Fibroblast of gingiva (primary cell): Measurements from ENCODE around the gene AHRR.
"Not testable (repeated sequence)": the region's sequence is repeated elsewhere in the genome, so short reads cannot be mapped to it uniquely, and the experiment has no call there.

ENCODE experiments used
- DNase-seq: peaks from one replicate; pipeline ENCODE4 v3.0.0-alpha.2; 2011; ENCODE audit warnings: low read depth

AHRR gene

GRCh38 chr5:367358-368130 lies 46.0 kb downstream of the AHRR start:
- no peak for DNase-seq

GRCh38 chr5:368183-369084 lies 46.9 kb downstream of the AHRR start:
- DNase-seq = peak; percentile 90

- DNase-seq = no peak
Observed at GRCh38 chr5:369151-369868, 47.8 kb downstream of the AHRR start.

- DNase-seq = not testable (repeated sequence)
Observed at GRCh38 chr5:369869-370236, 48.3 kb downstream of the AHRR start.

GRCh38 chr5:370311-370958 lies 48.9 kb downstream of the AHRR start:
- DNase-seq = no peak

DNA sequence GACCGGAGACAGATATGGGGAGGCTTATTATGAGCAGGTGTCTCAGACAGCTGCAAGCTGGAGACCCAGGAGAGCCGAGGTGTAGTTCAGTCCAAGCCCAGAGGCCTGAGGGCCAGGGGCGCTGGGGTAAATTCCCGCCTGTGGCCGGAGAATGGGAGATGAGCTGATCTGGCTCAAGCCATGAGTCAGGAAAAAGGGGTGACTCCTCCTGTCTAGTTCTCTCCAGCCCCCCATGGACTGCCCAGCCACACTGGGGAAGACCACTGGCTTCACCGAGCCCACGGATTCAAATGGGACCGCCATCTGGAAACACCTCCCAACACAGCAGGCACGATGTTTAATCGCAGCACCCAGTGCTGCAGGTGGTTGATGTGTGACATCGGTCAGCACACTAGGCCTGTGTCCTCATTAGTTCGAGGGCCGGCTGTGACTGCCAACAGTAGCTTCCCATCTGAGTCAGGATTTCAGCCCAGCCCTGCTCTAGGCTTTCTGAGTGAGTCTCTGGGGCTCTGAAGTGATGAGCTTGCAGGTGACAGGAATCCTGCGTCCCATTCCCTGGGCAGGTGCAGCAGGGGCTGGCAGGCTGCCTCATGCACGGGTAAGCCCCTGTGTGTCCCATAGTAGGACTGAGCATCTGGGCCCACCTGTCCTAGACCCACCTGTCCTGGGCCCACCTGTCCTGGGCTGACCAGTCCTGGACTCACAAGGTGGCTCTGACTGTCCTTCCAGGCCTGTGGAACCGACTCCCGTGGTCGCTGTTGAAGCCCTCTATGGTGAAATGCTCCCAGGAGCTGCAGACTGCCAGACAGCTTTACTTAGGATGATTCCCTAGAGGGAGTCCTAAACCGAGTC lies 49.7 kb downstream of the AHRR start:
- no peak for DNase-seq

GRCh38 chr5:371811-372555 lies 50.5 kb downstream of the AHRR start:
- DNase-seq = no peak

DNA sequence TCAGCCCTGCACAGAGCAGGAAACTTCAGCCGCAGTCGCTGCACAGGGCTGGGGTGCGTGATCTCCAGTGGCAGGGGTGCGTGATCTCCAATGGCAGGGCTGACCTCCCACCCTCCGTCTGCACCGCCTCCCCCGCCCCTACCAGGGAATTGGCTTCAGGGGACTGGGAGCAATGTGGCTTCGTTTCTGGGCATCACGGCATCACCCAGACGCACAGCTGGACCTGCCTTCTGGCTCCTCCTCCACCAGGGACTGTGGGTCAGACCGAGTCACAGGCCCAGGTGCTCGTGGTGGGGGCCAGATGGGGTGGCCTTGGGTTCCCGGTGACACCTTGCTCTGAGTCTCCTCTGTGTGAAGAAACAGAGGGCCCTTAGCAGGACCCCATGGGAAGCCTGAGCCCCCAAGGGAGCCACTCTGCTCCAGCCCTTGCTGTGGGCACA lies 51.1 kb downstream of the AHRR start:
- DNase-seq = no peak

GRCh38 chr5:372996-373709 lies 51.6 kb downstream of the AHRR start:
- DNase-seq = no peak

DNA sequence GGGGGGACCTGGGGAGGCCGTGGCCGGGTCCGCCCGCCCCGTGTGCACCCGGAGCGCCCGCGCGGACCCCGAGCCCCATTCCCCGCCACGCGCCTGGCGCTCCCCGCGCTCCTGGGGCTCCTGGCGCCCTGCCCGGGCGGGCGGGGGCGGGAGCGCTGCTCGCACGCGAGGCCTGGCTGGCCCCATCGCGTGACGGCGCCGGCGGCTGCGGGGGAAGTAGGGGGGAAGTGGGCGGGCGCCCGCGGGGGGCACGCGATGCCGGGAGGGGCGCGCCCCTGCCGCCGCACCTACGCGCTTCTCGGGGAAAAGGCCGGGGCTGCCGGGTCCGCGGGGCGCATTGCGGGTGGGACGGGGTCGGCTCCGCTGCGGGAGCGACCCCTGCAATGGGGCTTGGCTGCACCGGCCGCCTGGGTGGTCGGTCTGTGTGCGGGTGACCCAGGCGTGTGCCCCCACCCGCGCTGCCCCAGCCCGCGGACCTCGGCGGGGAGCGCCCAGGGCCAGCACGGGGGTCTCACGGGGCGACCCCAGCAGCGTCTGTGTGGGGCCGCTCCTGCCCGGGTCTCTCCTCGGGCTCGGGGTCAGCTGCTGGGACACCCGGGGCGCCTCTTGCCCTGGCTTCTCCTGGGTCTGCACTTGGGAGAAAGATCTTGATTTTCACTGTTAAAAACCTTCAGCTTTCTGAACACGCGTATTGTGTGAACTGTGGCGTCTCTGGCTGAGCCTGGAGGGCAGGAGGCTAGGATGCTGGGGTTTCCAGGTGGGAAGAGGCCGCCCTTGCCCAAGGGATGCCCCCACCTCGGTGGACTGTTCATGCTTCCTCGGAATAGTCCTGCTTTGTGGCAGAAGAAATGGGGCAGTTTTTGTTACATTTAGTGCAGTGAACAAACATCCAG lies 52.4 kb downstream of the AHRR start:
- DNase-seq = peak; percentile 67

GRCh38 chr5:374631-375335 lies 53.3 kb downstream of the AHRR start:
- no peak for DNase-seq

DNA sequence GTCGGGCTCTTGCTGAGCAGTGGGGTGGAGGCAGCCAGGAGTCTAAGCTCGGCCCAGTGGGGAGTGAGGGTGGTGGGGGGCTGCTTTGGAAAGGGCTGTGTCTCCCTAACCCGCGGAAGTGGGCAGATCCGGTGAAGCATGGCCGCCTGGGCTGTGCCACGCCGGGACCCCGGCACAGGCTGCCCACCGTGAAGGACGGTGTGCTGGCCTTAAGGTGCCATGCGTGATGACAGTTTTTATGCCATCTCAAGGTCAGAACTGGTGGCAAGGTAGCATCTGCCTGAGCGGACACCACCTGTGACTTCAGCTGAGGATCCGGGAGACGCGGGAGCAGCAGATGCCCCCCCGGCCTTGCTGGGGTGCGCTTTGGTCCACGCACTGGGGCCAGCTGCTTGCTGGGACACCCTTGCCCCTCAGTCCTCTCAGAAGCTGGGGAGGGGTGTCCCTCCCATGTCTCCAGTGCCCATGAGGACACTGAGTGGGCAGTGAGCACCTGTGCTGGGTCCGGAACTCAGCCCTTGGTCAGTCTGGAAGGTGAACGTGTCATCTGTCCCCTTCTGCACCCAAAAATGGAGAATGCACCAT lies 53.9 kb downstream of the AHRR start:
- DNase-seq = no peak

DNA sequence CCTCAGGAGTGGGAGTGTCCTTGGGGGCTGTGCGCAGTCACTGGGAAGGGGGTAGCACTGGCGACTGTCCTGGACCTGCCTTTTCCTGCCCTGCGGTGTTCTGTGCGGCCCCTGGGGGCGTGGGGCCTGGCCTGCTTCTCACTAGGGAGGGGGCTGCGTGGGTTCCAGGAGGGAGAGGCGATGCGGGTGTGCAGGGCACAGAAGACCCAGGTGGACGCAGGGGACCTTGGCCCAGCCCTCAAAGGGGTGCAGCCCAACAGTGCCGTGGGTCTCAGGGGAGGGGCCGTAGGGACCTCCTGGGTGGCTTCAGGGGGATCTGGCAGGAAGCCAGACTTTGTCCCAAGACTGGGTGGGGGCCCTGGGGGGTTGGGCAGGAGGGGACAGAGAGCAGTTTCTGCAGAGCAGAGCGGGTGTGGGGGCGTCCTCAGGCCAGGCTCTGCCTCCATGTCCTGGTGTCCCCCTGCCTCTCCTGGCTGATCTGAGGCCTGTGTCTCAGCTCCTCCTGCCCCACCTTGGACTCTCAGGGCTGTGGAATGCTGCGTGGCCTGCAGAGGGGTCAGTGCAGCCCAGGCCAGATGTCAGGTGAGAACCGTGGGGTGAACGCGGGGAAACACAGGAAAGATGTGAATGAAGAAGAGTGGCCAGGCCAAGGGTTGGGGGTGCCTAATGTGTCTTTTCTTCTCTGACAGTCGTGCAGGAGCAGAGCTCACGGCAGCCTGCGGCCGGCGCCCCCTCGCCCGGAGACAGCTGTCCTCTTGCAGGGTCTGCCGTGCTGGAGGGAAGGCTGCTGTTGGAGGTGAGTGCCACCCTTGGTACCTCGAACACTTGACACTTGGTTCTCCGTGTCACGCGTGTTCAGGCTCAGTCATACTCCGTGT lies 54.6 kb downstream of the AHRR start:
- no peak for DNase-seq

- no peak for DNase-seq
Observed at GRCh38 chr5:376799-377325, 55.3 kb downstream of the AHRR start.

- no peak for DNase-seq
Observed at GRCh38 chr5:377326-377981, 55.9 kb downstream of the AHRR start.
